Hippocampal formation (tissue), 2 donors: ENCODE measurements around the gene C2.
A peak's percentile ranks its signal among the peaks of the same experiment; 100 is the strongest.
"Not testable (repeated sequence)": the region's sequence is repeated elsewhere in the genome, so short reads cannot be mapped to it uniquely, and the experiment has no call there.

Source experiments
- DNase-seq, 2 donors: peaks; one replicate each; lab custom pipeline; 2025; lab: John Stamatoyannopoulos, UW

The C2 gene

DNA sequence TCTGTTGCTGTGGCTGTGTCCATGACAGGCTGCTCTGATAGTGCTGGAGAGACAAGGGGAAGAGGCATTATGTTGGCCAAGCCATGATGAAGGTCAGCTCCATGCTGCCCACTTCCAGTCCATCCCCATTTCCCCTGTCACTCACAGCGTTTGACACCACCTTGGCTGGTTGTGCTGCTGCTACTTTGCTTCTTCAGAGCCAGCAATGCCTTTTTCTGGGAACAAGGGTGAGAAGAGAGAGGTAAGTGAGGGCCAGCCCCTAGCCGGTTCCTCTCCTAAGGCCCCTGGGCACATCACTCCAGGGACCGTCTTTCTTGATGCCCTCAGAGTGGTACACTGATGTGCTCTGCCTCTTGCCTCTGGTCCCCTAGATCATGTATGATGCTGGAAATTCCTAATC is 29.3 kb downstream of the C2 start:
- no peak for DNase-seq

DNA sequence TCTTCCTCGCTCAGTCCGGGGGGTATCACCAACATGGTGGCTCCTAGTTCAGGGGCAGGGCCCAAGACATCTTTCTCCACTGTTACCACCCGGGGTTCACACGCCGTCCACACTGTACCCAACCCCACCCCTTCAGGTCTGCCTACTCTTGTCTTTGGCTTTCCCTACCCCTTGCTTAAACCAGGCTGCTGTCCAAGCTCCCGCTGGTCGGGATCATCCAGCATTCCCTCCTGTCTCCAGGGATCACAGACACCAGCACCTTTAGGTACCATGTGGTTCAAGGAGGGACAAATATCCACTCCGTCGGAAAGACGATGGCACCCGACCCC is 30.9 kb downstream of the C2 start:
- no peak for DNase-seq

DNA sequence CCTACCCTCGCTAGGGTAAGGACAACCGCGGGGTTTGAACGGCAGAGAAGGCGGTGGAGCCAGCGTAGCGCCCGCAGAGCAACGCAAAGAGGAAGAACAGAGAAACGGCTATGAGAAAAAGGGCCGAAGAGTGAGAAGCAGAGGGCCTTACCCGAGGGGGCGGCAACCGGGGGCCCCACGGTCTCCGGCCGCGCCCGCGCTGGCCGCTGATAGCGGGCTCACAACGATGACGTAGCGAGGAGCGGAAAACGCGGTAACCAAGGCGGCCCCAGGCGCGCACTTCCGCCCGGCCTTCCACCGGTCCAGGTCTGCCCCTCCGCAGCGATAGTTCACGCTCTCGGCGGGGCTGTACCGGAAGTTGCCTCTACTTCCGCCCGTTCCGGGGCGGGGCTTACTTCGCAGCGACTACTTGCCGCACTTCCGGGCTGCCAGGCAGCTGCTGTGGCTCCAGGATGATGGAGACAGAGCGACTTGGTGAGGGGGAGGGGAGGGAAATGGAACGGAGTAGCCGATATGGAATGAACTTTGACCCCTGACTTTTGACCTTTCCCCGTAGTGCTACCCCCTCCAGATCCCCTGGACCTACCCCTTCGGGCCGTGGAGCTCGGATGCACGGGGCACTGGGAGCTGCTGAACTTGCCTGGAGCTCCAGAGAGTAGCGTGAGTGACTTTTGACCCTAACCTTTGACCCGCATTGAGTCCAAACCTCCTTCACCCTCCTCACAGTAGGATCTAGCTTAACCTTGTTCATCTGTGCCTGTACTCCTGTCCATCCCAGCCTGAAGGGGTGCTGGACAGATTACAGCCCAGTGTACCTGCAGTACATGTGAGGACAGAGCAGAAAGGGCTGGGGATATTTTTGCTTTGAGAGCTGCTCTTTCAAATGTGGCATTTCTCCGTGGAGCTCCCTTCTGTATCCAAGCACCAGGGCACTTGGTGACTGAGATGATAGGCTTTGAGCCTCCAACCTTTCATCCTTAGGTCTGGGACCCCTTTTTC is 31.5 kb downstream of the C2 start, which contains the start of the genes NELFE and SKIC2:
Gene NELFE, minus strand, starts transcription at position 231 of the 999 bp plus-strand sequence. CDS start 525 bp downstream, outside the sequence.
Gene SKIC2, plus strand, starts transcription at position 435 of the 999 bp plus-strand sequence. Its CDS starts 18 bp downstream, at position 453.
- DNase-seq, result peak; percentile 98

DNA sequence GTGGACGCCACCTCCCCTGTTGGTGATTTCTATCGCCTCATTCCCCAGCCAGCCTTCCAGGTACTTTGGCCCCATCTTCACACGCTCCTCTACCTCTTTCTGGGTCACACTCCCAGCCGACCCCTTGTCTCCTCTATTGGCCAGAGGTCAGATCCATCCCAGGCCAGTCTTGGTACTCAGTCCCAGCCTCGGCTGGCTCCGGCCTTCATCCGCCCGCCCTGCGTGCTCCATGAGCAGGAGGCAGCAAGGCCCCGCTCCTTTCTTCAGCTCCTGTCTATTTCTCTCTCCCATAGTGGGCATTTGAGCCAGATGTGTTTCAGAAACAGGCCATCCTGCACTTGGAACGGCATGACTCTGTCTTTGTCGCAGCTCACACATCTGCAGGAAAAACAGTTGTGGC is 34.1 kb downstream of the C2 start:
- no peak for DNase-seq

DNA sequence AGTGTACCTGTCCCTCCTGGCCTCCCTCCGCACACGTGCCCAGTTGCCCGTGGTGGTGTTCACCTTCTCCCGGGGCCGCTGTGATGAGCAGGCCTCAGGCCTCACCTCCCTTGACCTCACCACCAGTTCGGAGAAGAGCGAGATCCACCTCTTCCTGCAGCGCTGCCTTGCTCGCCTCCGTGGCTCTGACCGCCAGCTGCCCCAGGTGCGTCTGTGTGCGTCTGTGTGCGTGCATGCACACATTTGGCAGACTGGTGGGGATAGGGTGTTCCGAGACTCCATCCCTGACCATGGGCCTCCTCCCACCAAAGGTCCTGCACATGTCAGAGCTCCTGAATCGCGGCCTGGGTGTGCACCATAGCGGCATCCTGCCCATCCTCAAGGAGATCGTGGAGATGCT is 36.4 kb downstream of the C2 start:
- DNase-seq, result no peak

DNA sequence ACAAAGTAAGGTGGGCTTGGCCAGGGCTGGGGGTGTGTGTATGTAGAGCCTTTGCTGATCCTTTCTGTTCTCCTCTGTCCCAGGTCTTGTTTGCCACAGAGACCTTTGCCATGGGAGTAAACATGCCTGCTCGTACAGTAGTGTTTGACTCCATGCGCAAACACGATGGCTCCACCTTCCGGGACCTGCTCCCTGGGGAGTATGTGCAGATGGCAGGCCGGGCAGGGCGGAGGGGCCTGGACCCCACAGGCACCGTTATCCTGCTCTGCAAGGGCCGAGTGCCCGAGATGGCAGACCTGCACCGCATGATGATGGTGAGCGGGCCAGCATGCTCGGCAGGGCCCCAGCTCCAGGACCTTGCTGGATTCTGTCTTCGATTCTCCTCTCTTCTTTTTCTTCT is 38.2 kb downstream of the C2 start:
- DNase-seq, result no peak

DNA sequence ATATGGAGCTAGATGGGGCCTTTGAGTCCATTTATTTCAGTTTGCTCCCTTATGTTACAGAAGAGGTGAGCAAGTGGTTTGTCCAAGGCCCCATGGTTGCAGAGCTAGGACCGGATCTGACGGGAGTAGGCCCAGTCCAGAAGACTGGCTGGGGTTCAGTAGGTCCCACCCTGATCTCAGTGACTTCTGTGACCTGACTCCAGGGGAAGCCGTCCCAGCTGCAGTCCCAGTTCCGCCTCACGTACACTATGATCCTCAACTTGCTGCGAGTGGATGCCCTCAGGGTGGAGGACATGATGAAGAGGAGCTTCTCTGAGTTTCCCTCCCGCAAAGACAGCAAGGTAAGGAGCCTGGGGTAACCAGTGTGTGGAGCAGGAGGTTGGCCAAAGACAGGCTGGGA is 39.0 kb downstream of the C2 start:
- DNase-seq, result no peak

DNA sequence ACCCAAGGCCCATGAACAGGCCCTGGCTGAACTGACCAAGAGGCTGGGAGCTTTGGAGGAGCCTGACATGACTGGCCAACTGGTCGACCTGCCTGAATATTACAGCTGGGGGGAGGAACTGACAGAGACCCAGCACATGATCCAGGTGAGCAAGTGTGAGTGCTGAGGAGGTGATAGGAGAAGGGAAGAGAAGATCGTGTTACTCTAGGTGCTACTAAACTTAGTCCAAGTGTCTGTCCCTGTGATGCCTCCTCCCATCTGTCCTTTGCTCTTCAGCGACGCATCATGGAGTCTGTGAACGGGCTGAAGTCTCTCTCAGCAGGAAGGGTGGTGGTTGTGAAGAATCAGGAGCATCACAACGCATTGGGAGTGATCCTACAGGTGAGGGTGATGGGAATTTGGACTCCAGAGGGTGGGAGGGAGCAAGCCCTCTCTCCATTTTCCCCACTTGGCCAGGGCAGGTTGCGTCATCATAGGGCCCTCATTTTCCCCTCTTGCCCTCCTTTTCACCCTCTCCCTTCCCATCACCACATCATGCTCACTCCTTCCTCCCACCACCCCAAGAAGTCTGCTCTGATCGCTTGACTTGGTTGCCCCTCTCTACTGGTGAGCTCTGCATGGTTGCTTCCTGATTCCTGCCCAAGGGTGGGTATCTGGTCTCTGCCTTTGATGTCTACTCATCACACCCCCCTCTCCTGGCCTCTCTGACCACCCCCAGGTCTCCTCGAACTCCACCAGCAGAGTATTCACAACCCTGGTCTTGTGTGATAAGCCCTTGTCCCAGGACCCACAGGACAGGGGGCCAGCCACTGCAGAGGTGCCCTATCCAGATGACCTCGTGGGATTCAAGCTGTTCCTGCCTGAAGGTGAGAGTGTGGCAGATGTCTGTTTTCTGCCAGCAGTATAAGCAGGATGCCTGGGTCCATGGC is 39.7 kb downstream of the C2 start:
- DNase-seq, result no peak

DNA sequence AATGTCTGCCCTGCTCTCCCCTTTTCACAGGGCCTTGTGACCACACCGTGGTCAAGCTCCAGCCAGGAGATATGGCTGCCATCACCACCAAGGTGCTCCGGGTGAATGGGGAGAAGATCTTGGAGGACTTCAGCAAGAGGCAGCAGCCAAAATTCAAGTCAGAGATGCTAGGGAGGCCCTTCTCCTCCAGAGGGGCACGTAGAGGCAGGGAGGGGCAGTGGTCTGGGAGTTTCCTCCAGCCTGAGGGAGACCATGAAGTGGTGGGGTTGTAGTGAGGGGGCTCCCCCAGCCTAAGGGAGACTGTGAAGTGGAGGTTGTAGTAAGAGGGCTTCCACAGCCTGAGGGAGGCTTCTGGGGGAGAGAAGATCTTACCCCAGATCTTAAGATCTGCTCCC is 40.4 kb downstream of the C2 start:
- DNase-seq, result no peak

DNA sequence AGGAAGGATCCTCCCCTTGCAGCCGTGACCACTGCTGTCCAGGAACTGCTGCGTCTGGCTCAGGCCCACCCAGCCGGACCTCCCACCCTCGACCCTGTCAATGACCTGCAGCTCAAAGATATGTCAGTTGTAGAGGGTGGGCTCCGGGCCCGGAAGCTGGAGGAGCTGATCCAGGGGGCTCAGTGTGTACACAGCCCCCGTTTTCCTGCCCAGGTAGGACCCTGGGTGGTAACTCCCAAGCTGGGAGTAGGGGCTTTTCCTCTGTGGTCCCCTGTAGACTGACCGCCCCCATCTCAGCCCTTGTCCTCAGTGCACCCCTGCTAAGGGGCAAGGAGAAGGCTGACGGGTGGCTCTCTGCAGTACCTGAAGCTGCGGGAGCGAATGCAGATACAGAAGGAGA is 40.8 kb downstream of the C2 start:
- no peak for DNase-seq

DNA sequence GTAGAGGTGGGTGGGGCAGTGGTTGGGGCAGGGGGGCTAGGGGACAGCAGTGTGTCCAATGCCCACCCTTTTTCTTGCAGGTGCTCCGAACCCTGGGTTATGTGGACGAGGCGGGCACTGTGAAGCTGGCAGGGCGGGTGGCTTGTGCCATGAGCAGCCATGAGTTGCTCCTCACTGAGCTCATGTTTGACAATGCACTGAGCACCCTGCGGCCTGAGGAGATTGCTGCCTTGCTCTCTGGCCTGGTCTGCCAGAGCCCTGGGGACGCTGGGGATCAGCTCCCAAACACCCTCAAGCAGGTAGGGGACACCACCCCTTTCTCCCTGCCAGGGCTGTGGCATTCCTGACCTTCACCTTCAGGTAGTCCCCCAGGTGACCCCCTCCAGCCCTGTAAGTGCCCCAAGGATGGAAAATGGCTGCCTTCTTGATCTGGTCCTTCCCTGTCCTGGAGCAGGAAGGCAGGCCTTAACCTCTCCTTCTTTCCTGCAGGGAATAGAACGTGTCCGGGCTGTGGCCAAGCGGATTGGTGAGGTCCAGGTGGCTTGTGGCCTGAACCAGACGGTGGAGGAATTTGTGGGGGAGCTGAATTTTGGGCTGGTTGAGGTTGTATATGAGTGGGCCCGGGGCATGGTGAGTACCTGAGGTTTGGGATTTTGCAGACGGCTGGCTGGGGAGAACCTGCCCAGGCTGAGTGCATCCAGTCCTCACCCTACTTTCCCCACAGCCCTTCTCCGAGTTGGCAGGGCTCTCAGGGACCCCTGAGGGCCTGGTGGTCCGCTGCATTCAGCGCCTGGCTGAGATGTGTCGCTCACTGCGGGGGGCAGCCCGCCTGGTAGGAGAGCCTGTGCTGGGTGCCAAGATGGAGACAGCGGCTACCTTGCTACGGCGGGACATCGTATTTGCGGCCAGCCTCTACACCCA is 41.5 kb downstream of the C2 start:
- DNase-seq, result no peak

DNA sequence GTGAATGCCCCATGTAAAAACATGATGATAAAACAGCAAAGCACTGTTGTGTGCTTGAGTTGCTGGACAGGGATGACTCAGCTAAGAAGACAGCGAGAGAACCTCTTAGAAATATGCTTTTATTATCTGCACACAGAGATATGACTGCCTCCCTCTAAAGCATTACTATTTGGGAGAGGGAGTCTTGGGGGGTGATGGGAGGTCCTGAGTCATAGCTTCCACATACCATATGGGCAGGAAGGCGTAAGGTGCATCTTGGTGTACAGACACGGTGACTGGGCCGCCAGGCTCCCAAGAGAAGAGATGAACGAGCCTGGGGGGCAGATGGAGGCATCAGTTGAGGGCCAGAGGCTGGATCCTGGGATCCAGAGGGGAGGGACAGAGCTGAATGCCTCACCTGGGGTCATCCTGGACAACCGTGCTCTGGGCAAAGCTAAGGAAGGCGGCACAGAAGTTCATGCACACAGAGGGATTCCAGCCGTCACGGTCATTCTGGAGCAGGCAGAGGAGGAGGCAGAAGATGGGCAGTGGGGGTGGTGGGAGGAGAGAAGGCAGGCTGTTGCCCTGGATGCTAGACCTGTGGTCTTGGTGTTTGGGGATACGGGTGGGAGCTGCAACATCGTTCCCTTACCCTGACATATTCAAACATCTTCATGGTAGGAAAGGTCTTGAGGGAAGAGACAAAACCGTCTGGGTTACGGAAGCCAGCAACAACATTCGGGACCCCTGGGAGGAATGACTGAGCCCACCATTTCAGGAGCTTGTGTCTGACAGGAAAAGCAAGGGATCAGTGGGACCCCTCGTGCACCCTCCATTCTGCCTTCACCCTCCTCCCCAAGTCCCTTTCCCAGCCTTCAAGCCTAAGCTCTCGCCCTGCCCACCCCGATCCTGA is 42.4 kb downstream of the C2 start:
- DNase-seq, result no peak

DNA sequence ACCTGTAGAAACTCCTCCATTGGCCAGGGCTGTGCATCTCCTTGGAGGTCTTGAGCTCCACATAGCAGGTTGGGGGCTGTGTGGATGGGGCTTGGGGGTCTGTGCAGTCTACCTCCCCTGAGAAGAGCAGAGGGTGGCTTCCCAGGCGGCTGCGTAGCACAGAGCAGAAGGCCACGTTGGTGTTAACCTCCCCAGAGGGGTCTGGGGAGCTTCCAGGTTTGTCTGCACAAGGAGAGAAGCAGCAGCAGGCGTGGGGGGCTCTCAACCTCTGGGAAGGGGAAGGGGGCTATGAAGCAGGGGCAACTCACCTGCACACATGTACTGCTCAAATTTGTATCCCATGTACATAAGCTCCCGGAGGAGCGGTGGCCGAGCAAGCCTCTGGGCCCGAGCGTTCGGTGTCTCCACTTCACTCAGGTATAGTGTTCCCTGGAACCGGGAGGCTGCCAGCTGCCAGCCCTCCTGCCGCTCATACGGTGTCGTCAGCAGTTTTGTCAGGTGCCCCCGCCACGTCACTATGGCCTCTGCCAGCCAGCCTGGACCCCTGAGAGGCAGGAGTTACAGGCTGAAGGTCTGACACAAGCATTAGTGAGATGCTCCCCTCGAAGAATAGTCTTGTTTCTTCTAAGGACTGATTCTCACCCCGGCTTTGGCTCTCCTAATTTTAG is 43.2 kb downstream of the C2 start:
- DNase-seq, result no peak

DNA sequence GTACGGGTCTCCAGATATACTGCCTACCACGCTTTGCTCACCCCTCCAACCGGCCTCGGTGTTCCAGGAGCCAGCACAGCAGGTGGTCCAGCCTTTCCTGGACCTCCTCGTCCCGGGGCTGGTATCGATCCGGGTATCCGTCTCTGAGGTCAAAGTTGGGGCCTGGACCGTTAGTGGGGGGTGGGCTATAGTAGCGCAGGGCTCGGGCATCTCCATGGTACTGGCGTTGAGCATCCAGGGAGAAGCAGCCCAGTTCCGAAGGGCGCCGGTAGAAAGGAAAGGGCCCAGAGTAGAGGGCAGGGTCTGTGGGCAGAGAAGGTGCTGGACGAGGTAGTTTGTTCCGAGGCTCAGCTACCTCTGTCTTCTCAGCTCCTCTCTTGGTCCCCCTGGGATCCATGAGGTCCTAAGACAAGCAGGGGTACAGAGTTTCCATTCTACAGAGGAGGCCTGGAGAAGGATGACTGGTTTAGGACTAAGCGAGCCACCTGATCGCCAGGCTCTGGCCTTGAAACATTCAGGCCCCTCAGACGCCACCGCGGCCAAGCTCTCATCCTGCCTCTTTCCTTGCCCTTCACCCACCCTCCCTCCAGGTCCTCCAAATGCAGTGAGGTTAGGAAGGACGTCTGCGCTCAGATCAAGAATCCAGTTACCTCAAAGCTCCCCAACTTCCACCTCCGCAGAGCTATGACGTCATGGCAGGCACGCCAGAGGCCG is 43.9 kb downstream of the C2 start:
- DNase-seq, result no peak

DNA sequence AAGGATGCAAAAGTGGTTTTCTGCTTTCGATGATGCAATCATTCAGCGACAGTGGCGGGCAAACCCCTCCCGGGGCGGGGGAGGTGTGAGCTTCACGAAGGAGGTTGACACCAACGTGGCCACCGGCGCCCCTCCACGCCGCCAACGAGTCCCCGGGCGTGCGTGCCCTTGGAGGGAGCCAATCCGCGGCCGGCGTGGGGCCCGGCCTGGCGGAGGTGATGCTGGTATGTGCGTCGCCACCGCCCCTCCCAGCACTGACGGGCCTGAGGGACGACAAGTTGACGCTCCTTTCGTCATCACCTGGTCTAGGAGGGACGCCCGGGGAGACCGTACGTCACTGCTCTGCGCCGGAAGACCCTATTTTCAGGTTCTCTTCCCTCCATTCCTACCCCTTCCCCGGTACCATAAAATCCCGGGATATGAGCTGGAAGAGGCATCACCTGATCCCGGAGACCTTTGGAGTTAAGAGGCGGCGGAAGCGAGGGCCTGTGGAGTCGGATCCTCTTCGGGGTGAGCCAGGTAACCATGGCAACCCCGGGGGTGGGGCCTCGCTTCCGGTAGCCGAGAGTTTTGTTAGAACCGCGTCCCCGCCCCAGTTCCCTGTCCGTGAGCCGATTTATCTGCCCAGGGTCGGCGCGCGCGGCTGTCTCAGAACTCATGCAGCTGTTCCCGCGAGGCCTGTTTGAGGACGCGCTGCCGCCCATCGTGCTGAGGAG is 44.6 kb downstream of the C2 start, which contains the start of gene DXO:
Gene DXO, minus strand, starts transcription at position 146 of the 716 bp plus-strand sequence. CDS start 463 bp downstream, outside the sequence.
- DNase-seq, result peak; percentile 89 to 96

DNA sequence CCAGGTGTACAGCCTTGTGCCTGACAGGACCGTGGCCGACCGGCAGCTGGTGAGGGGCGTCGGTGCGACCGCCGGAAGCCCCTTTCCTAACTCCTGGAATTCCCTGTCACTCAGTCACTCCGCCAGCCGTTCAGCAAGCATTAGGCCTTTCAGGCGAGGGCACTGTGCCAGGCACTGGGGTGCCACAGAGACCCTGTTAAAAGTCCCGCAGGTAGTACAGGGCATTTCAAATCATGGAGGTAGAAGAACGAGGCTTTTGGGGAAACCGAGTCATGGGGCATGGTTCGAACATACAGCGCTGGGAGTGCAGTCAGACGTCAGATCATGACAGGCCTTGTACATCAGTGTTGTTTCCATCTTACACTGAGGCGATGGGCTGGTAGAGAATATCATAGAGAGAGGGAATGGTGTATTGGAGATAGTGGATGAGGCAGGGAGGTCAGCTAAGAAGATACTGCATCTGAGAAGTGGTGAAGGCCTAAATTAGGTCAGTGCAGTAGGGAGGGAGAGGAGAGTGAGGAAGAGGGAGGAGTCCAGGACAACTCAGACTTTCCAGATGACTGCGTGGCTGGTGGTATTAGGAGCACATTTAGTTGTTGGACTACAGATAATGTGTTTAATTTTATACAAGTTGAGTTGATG is 45.3 kb downstream of the C2 start:
- DNase-seq, result no peak

DNA sequence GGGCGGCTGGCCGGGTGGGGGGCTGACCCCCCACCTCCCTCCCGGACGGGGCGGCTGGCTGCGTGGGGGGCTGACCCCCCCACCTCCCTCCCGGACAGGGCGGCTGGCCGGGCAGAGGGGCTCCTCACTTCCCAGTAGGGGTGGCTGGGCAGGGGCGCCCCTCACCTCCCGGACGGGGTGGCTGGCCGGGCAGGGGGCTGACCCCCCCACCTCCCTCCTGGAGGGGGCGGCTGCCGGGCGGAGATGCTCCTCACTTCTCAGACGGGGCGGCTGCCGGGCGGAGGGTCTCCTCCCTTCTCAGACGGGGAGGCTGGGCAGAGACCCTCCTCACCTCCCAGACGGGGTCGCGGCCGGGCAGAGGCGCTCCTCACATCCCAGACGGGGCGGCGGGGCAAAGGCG is 48.5 kb downstream of the C2 start:
- not testable (repeated sequence) for DNase-seq
